Stimulated activated CD4-positive, alpha-beta T cell treated with anti-CD3 and anti-CD28 coated beads, Interleukin-12 subunit alpha, Interleukin-12 subunit beta, amount 100 ng/mL, for 48 hours (primary cell): Measurements from ENCODE around the gene PPP2R2C.

Source experiments
- DNase-seq, 3 donors: peaks; one replicate each; pipeline ENCODE4 v3.0.0-alpha.2; 2020; ENCODE audit warnings: low read depth in 2 of 3, low spot score in 1 of 3

Gene PPP2R2C

GRCh38 chr4:6332669-6333050, 139.8 kb downstream of the PPP2R2C start:
- no peak for DNase-seq

GRCh38 chr4:6332042-6332668, 140.3 kb downstream of the PPP2R2C start:
- DNase-seq: no peak

GRCh38 chr4:6331468-6331867, 140.9 kb downstream of the PPP2R2C start:
- no peak for DNase-seq

GRCh38 chr4:6331018-6331417, 141.4 kb downstream of the PPP2R2C start:
- DNase-seq: peak in 1 of 3 donors; percentile 14

- no peak for DNase-seq
Observed at GRCh38 chr4:6330384-6330767, 142.0 kb downstream of the PPP2R2C start.

- DNase-seq: no peak
Observed at GRCh38 chr4:6329478-6330383, 142.7 kb downstream of the PPP2R2C start.

GRCh38 chr4:6328526-6328925, 143.9 kb downstream of the PPP2R2C start:
- no peak for DNase-seq

- DNase-seq: peak; percentile 68 to 74 (median 73)
Observed at GRCh38 chr4:6327220-6327917, 145.0 kb downstream of the PPP2R2C start.

- no peak for DNase-seq
Observed at GRCh38 chr4:6326312-6327060, 145.9 kb downstream of the PPP2R2C start.

GRCh38 chr4:6325788-6326290, 146.6 kb downstream of the PPP2R2C start:
- no peak for DNase-seq

- DNase-seq: no peak
Observed at GRCh38 chr4:6324999-6325787, 147.2 kb downstream of the PPP2R2C start.

GRCh38 chr4:6324461-6324998, 147.9 kb downstream of the PPP2R2C start:
- no peak for DNase-seq

- no peak for DNase-seq
Observed at GRCh38 chr4:6322761-6323566, 149.4 kb downstream of the PPP2R2C start.

GRCh38 chr4:6322067-6322760, 150.2 kb downstream of the PPP2R2C start:
- DNase-seq: no peak

- no peak for DNase-seq
Observed at GRCh38 chr4:6321361-6321760, 151.1 kb downstream of the PPP2R2C start.

GRCh38 chr4:6320663-6321062, 151.8 kb downstream of the PPP2R2C start:
- DNase-seq: no peak

GRCh38 chr4:6319530-6320150, 152.8 kb downstream of the PPP2R2C start:
- DNase-seq: no peak

- no peak for DNase-seq
Observed at GRCh38 chr4:6318206-6318605, 154.2 kb downstream of the PPP2R2C start.
